Activated CD8-positive, alpha-beta memory T cell treated with anti-CD3 and anti-CD28 coated beads for 1 hour (primary cell): ENCODE results near the gene IL36RN.
"Not testable (repeated sequence)": the region's sequence is repeated elsewhere in the genome, so short reads cannot be mapped to it uniquely, and the experiment has no call there.

Experiments used
- DNase-seq, 2 donors: peaks; one replicate each; pipeline ENCODE4 v3.0.0-alpha.2; 2020; ENCODE audit warnings: low read depth in 1 of 2; ENCODE audit errors: extremely low read depth in 1 of 2

IL36RN gene

DNA sequence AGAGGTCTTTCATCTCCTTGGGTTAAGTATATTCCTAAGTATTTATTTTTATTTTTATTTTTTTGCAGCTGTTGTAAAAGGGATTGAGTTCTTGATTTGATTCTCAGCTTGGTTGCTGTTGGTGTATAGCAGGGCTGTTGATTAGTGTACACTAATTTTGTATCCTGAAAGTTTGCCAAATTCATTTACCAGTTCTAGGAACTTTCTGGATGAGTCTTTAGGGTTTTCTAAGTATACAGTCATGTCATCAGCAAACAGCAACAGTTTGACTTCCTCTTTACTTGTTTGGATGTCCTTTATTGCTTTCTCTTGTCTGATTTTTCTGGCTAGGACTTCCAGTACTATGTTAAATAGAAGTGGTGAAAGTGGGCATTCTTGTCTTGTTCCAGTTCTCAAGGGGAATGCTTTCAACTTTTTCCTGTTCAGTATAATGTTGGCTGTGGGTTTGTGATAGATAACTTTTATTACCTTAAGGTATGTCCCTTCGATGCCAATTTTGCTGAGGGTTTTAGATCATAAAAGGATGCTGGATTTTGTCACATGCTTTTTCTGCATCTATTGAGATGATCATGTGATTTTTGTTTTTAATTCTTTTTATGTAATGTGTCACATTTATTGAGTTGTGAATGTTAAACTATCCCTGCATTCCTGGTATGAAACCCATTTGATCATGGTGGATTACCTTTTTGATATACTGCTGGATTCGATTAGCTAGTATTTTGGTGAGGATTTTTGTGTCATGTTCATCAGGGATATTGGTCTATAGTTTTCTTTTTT is 38.0 kb downstream of the IL36RN start:
- DNase-seq: not testable (repeated sequence)

GRCh38 chr2:113098041-113098440 is 39.0 kb downstream of the IL36RN start:
- DNase-seq: no peak

DNA sequence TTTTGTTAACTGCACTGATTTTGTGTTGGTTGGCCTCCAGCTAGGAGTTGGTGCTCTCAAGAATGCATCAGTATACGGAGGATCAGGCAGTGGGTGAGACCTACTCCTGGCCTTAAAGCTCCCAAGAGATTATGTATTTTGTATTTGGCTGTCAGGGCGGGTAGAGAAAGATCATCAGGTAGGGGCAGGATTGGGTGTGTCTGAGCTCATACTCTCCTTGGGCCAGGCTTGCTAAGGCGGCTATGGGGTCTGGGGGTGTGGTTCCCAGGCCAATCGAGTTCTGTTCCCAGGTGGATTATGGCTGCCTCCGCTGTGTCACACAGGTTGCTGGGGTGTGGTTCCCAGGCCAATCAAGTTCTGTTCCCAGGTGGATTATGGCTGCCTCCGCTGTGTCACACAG is 39.5 kb downstream of the IL36RN start:
- no peak for DNase-seq

DNA sequence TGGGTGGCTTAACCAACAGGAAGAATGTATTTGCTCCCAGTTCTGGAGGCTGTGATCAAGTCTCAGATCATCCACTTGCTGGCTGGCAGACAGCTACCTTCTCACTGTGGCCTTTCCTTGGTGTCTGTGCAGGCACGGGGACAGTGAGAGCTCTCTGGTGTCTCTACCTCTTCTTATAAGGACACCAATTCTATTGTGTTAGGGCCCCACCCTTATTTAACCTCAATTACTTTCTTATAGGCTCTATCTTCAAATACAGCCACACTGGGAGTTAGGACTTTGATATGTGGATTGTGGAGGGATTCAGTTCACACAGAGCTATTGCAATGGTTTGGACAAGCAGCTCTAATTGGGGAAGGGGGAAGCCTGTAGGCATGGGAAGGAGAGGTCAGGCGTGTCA is 43.1 kb downstream of the IL36RN start:
- DNase-seq: no peak

DNA sequence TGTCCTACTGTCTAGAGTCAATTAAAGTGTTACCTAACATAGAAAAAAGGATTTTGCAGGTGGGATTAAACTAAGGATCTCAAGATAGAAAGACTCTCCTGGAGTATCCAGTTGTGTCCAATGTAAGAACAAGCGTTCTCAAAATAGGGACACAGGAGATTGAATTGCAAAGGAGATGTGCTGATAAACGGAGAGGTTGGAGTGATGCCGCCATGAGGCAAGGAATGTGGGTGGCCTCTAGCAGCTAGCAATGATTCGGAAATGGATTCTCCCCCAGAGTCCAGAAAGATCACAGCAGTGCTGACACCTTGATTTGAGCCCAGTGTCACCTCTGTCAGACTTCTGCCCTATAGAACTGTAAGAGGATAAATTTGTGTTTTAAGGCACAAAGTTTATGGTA is 44.3 kb downstream of the IL36RN start:
- no peak for DNase-seq

- no peak for DNase-seq
Observed at GRCh38 chr2:113104054-113104611, 45.1 kb downstream of the IL36RN start.

DNA sequence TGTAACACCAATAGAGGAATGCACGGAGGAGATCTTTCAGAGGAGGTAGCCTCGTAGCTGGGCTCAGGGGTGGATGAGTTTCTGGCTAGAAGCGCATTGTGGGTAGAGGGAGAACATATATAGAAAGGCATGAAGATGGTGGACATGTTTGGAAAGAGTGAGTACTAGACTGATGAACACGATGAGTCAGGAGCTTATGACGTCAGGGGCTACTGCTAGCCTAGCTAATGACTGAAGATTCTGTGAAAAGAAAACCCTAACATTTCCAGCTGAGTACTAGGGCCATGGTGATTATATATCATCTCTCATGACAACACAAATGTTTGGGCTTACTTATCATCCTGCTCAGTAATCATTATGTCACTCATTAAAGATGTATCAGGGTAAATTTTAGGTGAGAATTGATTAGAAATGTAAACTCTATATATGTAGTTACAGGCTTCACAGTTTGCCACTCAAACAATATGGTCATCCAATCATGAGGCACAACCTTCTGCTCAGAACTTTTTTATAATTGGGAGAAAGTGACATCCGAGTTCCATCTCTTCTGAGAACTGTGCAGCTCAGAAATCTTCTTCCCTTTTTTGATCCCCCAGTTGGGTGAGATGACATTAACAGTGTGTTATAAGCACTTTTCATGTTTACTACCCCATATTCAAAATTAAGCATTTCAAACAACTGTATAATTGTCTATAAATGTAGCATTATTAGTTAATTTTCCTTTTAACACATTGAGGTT is 46.2 kb downstream of the IL36RN start:
- DNase-seq: no peak

- DNase-seq: no peak
Observed at GRCh38 chr2:113111121-113111520, 52.1 kb downstream of the IL36RN start.

- no peak for DNase-seq
Observed at GRCh38 chr2:113111823-113112287, 52.9 kb downstream of the IL36RN start.

- no peak for DNase-seq
Observed at GRCh38 chr2:113112441-113112840, 53.4 kb downstream of the IL36RN start.

DNA sequence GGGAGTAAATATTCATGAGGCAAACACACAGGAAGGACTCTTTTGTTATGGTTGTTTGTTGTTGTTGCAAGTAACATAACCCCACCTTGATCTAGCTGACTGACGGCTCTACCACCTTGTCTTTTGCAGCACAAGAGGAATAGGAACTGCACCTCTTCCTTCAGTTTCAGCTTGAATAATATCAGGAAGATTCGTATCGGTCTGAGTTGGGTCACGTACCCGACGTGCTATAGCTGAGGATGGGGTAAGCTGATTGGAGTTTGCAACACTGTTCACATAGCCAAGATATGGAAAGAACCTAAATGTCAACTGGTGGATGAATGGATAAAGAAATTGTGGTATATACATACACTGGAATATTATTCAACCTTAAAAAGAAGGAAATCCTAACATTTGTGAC is 53.9 kb downstream of the IL36RN start:
- DNase-seq: no peak

DNA sequence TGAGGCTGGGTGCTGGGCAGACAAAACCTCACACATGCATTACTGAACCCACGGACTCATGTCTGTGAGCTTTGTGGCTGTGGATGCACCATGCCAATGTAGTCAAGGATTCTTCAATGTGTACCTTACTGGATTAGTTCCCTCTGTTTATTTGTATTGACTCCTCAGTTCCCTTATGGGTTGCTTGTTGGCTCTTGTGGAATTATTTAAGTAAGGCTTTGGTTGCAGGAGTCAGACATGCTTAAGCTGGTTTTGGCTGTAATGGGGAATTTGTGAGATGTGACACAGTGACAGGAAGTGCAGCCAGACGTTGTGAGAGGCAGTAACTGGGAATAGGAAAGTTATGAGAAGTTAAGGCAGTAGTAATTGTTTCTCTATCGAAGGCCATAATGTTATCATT is 54.8 kb downstream of the IL36RN start:
- no peak for DNase-seq
